NCI-H1092 treated with DMSO at 0.1 percent for 48 hours (cell line): Measurements from ENCODE around the gene SH3RF1.

Experiments
- DNase-seq: peaks from one replicate; lab custom pipeline; 2025; lab: John Stamatoyannopoulos, UW

Gene SH3RF1

GRCh38 chr4:169251291-169252235, 19.2 kb downstream of the SH3RF1 start:
- no peak for DNase-seq

- DNase-seq = no peak
These were observed 20.0 kb downstream of the SH3RF1 start for GRCh38 chr4:169250796-169251195.

GRCh38 chr4:169249999-169250398, 20.8 kb downstream of the SH3RF1 start:
- DNase-seq = no peak

GRCh38 chr4:169249214-169249973, 21.4 kb downstream of the SH3RF1 start:
- DNase-seq = no peak

GRCh38 chr4:169248645-169249044, 22.1 kb downstream of the SH3RF1 start:
- DNase-seq = no peak

DNA sequence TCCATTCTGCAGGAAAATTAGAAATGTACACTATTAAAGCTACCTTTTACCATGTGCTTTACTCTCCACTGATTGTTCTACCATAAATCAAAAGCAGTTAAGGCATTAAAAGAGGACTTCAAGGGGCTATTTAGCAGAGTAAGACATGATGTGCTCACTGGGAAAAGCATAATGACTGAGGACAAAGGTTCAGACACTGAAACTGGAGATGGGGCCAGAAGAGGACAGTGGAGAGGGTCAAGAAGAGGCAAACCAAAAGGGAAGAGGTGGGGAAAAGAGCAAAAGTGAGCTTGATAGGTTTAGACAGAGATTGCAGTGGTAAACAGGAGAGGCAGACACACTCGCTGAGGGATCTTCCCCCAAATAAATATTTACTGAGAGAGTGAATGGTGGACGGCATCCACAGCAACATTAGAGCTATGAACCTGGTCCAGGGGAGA, 23.8 kb downstream of the SH3RF1 start:
- DNase-seq = no peak

GRCh38 chr4:169246279-169246678, 24.5 kb downstream of the SH3RF1 start:
- no peak for DNase-seq

DNA sequence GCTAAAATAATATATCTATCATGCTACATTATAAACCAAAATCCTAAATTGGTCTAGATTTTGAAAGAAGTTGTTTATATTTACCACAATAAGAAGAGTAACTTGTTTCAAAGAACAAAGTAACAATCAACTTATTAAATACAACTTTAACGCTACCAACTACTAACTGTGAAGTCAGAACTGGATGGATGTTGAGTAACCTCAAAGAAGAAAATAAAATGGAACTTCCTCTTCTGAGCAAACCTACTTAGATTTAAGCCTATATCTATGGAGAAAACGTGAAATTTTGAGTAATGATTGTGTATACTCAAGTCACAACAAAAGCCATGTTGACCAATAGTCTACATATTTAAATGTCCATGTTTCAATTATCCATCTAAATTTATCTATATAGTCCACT, 25.7 kb downstream of the SH3RF1 start:
- no peak for DNase-seq

DNA sequence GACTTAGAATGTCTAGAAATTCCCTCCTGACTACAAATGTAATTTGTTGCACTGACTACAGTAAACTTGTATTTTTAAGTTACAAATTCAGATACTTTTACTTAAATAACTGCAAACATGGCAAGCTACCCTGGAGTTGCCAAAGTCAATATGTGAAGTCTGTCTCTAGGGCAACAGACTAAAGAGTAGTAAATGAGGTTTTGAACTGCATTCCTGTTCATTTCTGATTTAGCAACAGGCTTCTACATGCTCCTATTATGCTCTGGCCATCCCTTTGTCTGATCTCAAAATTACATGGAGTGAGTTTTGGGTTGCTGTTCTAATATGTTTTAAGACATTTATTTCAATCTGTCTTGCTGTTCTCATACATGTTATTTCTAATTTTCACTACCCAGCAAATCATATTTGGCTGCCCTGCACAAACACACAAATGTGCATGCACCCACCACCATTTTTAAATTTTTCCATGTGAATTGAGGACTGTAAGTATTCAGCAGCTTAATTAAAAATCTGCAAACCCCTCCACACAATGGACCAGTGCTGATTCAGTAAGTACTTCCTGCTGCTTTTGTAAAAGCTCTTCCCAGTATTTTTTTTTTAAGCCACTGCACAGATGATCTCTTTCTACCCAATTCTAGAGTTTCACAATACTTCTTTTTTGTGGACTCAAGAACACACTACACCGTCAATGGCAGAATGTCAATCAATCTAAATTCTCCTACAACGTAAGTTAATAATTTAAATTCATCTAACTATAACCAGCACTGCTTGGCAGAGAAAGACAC, 26.7 kb downstream of the SH3RF1 start:
- DNase-seq = no peak

- no peak for DNase-seq
These were observed 29.3 kb downstream of the SH3RF1 start for GRCh38 chr4:169241464-169241863.

DNA sequence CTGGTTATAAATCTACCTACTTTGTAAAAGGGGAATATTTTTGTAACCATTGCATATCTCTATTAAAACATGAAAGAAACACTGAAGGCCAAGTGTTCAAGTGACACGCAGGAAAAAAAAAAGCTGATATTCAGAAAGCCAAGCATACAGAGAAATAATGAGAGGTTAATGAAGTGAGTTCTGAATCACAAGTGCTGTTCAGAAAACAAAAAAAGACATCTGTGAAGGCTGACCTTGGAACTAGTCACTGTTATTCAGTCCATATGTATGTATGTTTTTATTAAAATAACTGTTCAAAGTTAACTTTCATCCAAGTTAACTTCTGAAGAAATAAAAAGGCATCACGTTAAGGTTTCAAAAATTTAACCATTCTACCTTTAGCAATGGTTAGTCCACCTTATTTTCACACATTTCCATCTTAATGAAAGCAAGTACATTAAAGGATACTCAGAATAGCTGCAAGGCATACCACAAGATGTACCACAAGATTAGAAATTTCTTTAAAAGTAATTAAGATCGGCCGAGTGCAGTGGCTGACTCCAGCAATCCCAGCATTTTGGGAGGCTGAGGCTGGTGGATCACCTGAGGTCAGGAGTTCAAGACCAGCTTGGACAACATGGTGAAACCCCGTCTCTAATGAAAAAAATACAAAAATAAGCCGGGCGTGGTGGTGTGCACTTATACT, 31.4 kb downstream of the SH3RF1 start:
- no peak for DNase-seq

- no peak for DNase-seq
These were observed 32.3 kb downstream of the SH3RF1 start for GRCh38 chr4:169238445-169238844.

DNA sequence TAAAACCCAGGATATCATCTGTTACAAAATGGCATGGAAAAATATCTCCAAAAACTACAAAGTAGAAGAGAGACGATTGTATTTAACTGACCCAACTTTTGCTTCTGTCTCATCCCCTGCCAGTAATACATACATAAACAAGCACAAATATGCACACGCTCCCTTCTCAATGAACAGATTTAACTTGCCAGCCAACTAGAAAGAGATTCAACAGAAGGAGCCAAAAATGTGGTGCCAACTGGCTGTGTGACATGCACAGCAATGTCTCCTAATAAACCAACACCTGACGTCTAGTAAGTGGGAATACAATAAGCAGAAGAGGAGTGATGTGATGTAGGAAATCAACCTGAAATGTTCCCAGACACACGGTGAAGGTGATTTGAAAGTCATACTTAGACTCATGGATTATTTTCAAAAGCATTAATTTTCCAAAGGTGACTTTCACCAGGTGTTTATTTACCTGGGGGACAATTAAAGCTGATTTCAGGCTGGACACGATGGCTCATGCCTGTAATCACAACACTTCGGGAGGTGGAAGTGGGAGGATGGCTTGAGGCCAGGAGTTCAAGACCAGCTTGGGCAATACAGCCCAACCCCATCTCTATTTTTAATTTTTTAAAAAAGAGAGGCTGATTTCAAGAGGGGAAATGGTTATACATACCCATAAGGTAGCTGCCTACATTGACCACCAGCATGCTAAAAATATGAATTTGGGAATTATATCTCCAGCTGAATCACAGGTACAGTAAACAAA, 33.7 kb downstream of the SH3RF1 start:
- no peak for DNase-seq

DNA sequence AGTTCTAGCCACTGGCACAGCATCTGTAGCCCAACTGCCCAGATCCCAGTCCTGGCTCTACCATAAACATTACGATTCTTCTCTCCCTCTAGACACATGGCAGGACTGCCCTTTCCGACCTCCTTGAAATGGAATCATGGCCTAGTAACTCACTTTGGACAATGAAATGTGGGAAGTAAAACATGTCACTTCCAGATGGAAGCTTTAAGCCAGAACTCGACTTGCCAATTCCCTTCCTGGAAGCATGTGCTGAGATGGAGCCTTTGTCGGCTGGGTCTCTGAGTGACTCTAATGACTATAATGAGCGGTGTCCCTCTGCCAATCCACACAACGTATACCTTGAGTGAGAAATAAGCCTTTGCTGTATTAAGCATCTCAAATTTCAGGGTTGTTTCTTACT, 34.7 kb downstream of the SH3RF1 start:
- DNase-seq = no peak

DNA sequence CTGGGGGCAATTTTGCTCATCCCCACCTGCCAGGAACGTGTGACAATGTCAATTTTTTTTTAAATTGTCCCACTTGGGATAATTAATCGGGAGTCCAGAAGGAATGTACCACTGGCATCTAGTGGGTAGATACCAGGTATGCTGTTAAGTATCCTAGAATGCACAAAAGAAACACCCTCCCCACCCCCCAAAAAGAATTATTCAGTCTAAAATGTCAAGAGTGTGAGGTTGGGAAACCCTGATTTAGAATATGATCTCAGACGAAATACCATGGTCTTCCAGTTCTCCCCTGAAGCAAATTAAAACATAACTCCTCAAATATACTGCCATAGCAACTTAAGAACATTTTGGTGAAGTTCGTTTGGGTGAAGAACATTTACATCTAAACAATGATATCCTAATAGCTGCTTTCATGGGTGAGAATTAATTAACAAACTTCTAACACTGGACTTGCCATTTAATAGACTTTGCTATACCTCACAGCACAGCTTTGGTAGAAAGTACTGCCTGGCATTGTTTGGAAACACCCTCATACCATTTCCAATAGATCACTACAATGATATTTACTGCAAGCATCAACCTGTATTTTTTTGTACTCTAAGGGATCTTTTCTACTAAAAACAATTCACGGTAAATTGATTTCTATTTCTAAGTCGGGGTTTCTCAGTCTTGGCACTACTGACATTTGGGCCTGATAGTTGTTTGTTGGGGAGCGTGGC, 36.5 kb downstream of the SH3RF1 start:
- DNase-seq = no peak

DNA sequence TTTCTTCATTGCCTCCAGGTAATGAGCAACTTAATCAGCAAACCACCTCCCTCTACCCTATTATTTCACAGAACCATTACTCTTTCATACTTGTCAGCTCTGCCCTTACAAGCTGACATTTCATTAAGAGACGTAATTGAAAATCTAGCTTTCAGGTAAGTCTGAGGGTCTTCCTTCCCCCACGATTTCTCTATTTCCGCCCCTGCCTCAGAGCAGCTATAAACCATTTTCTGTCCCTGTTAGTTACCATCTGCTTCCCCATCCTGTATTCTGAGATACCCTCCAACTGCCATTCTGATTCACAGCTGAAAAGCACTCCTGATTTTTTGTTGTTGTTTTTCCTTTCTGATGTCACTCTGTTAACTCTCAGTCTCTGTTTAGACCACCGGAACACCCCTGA, 37.1 kb downstream of the SH3RF1 start:
- DNase-seq = no peak

- no peak for DNase-seq
These were observed 39.0 kb downstream of the SH3RF1 start for GRCh38 chr4:169231647-169232262.

GRCh38 chr4:169229571-169230028, 41.2 kb downstream of the SH3RF1 start:
- DNase-seq = peak; percentile 12

DNA sequence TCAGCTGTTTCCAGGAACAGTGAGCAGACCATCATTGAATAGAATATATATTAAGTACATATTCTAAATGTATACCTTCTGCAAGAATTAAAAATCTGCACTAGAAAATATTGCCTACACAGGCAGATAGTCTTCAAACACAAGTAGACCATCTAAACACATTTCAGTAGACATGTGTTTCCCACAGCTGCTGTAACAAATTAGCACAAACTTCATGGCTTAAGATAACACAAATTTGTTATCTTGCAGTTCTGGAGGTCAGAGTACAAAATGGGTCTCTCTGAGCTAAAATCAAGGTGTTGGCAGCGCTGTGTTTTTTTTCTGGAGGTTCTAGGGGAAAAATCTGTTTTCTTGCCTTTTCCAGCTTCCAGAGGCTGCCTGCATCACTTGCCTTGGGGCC, 42.7 kb downstream of the SH3RF1 start:
- no peak for DNase-seq

DNA sequence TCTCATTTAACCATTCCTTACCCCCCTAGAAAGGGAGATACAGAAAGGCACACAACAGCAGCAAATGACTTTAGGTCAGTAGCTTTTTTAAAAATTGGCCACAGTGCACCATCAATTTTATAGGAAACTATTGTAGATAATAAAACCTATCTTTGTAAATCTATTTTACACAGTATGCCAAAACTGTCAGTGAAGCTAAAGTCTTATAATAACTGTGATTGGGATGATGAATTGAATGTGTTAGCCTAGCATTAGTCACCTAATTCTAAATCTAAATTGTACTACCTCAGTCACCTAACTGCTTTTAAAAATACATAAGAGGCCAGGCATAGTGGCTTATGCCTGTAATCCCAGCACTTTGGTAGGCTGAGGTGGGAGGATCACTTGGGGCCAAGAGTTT, 44.2 kb downstream of the SH3RF1 start:
- DNase-seq = no peak
